GM21360 (cell line): ENCODE results near the gene PLA2G4B.
"Not testable (repeated sequence)": the region's sequence is repeated elsewhere in the genome, so short reads cannot be mapped to it uniquely, and the experiment has no call there.

Source experiments
- ATAC-seq: cut with Tn5 transposase; IDR thresholded peaks from one replicate; pipeline ENCODE4 v1.9.1; 2021; ENCODE audit warnings: mild to moderate bottlenecking, moderate library complexity; ENCODE audit not compliant: unreplicated experiment

The PLA2G4B gene

DNA sequence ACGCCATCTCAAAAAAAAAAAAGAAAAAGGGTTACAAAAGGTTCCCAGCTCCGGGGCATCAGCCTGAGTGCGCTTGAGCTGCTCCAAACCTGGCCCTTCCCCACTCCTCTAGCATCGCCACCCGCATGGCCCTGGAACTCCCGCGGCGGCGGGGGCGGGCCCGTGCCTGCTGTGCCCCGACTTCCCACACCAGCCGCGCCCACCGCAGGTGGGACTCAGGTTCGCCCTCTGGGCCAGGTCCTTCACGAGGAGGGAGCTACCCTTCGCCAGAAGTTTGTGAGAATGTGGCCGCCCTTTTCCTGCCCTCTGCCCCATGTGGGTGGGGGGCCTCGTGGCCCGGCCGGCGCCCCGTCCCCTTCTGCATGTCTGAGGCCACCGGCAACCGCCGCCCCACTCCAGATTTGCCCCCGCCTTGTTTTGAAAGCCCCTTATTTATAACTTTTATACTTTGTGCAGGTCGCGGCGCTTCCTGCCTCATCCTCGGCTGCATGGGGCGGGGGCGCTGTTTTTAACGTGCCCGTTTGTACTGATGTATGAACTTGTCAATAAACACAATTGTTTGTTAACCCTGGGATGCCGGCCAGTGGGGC lies 11.3 kb upstream of the PLA2G4B start:
- ATAC-seq, result no peak

DNA sequence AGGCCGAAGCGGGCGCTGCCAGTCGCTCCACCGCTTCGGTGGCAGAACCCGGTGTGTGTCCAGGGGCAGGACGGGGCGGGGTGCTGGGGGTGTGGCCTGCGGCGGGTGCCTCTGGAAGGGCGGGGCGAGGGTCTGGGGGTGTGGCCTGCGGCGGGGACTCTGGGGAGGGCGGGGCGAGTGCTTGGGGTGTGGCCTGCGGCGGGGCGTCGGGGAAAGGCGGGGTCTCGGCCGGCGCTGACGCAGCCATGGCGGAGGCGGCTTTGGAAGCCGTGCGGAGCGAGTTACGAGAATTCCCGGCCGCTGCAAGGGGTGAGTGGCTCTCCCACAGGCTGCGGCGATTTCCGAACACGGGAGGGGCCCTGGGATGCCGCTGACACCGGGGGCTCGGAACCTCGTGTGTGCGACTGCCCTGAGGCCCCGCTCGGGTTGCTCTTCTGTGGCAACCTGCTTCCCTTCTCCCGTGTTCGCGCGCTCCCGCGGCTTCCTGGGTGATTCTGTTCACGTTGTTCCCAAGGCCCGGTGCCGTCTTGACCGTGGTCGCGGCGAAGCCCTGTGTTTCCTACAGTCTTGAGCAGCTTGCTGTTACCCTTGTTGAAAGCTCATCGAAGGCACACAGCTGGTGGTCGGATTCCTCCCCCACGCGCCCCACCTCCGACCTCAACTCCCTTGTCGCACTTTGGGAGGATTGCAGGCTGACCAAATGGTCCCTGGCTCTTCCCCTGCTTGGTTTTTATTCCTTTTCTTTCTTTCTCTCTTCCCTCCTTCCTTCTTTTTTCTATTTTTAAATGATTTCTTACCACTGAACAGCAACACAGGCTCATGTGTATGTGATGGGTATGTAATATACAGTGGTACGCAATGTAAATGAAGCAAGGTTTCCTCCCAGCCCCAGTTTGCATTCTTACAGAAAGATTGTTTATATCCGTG lies 10.5 kb upstream of the PLA2G4B start, which contains the start of gene JMJD7:
Gene JMJD7 (plus strand): TSS at position 213 of the 927 bp plus-strand sequence. CDS start 33 bp downstream, at position 246.
- ATAC-seq, result peak; percentile 80

DNA sequence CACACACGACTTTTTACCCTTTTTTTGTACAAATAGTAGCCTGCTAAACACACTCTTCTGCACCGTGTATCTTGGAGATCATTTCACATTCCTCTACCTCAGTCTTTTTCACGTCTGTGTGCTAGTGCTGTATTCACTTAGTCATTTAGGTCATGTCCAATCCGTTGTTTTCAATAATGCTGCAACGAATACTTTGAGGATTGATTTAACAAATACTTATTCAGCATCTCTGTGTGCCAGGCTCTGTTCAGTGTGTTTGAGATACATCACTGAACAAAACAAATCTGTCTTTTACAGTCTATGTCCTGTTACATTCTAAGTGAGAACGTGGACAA lies 9.9 kb upstream of the PLA2G4B start:
- no peak for ATAC-seq

DNA sequence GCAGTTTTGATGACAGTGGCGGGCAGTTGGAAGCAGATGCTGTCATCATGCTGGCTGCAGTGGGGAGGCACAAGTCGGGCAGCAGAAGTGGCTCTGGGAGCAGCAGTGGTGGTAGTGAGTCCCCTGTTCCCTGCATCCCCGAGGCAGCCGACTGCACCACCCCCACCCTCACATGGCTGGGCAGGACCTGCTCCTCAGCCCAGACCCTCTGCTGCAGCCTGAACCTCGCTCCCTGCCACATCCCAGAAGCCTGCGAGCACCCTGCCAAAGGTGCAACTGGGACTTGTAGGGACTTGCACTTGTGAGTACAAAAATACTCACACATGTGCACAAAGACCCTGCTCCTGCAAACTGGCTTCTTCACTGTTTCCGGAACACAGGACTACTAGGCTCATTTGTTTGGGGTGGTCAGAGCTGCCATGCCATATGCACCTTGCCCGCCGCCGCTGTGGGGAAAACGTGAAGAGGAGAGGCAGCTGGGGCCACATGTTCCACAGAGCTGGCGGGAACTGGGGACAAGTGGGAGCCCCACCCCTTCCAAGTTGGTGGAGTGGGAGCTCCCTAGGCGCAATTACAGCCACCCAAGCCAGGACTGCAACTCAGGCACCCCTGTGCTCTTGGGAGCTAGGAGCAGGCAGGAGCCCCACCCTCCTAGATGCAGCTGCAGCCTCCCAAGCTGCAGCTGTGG lies 8.5 kb upstream of the PLA2G4B start:
- no peak for ATAC-seq

DNA sequence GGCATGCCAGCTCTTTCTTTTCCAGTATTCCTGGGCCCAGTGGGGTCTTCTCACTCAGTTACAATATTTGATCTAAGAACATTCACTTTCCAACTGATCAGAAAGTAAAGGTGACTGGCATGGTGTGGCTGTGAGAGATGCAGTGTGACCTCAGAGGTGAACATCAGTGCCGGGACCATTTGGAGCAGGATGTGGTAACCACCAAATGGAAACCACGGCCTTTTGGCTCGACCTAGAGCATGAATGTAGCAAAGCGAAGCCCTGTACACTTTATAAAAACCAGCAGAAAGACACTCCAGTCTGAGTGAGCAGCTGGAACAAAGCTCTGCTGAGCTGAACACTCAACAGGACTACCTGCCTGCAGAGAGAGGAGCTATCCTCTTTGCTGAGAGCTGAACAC lies 7.4 kb upstream of the PLA2G4B start:
- ATAC-seq, result not testable (repeated sequence)

DNA sequence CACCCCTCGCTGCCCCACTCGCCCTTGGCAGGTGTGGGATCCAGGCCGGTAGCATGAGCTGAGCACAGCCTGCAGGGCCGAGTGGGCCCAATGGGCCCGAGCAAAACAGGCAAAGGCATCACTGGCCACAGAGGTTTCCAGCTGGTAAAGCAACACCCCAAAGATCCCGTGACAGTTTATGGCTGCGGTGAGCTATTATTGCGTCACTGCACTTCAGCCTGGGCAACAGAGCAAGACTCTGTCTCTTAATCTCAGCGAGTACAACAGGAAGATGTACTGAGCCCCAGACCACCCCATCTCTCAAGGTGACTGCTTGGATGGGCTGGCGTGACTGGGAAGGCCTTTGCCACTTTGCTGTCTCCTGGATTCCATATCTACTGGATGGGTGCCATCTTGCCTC lies 6.4 kb upstream of the PLA2G4B start:
- ATAC-seq, result no peak

DNA sequence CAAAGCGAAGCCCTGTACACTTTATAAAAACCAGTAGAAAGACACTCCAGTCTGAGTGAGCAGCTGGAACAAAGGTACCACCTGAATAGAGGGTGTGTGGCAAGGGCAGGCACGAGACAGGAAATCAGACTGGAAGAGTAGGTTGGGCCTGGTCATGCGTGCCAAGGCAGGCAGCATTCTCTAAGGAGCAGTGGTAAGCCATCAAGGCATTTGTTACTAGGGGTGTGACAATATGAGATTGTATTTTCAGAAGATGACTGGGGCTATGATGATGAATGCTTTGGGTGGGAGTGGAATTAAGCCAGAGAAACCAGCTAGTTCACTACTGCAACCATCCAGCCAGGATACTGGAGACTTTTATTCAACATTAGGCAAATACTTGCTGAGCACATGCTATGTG lies 5.8 kb upstream of the PLA2G4B start:
- no peak for ATAC-seq

DNA sequence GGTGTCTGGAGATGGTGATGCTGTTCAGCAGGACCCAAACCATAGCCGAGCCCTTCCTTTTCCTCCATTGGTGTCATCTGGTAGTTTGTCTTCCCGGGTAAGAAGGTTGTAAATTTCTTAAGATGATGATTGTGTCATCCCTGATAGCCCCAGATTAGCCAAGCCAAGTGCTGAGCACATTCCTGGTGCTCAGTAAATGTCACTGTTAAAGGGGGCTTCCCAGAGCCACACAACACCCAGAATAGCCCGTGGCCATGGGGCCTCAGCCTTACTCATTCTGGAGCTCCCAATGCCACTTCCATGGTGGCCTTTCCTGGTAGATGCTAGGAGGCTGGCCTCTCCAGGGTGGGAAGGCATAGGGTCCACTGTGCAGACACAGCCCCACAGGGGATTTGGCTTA lies 4.6 kb upstream of the PLA2G4B start:
- no peak for ATAC-seq

DNA sequence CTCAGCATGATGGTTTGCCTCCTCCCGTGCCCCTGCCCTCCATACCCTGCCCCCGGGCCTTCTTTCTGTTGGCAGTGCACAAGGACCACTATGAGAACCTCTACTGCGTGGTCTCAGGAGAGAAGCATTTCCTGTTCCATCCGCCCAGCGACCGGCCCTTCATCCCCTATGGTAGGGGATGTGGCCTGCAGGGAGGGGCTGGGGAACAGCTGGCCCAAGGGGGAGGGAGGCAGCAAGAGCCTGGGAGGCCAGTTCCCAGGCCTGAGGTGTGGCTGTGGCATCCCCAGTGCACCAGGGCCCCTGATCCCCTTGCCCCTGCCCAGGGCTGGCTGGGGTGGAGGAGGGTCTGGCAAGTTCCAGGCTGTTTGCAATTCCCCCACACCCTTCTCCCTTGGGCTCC lies 2.6 kb upstream of the PLA2G4B start:
- ATAC-seq, result no peak

DNA sequence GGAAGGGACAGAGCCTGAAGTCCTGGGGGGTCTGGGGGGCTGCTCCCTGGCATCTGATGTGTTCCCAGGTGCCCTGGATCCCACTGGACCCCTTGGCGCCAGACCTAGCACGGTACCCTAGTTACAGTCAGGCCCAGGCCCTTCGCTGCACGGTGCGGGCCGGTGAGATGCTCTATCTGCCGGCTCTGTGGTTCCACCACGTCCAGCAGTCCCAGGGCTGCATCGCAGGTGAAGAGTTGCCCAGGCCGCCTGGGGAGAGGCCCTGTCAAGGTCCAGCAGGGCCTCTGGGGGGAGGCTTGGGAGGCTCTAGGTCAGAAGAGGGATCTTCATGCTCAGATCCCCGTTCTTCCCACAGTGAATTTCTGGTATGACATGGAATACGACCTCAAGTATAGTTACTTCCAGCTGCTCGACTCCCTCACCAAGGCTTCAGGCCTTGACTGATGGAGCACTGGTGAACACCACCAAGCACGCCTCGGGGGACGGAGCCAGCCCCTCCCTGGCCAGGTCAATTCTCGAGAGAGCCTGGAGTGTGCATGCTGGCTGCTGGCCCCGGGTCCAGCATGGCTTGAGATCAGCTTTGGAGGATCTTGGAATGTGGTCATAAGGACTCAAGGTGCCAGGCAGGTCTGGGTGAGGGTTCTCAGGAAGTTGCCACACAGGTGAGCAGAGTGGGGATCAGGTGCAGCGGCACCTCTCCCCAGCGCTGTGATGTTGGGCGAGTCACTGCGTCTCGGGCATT lies 1.8 kb upstream of the PLA2G4B start:
- ATAC-seq, result no peak

DNA sequence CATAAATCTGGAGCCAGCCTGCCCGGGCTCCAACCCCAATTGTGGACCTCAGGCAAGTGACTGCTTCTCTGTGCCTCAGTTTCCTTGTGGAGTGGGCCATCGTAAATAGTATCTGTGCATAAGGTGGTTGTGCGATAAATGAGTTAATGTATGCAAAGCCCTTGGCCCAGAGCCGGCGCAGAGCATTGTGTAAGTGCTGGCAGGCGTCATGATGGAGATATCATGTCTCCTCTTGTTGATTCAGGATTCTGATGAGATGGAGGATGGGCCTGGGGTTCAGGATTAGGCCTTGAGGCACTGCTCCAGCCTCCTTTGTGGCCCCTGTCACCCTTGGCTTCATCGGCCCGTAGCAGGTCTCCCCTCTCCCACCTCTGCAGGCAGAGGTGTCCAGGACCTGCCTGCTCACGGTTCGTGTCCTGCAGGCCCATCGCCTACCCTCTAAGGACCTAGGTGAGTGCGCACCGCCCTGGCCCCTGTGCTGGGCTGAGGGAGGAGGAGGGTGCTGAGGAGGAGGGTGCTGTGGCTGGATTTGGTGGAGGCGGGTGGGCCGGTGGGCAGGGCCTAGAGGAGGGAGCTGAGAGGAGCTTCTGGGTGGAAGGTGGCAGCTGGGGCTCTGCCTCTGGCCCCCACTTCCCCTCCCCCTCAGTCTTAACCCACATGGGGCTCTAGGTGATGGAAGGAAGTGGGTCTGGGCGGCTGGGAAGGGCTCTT lies 1.3 kb downstream of the PLA2G4B start:
- ATAC-seq, result no peak

DNA sequence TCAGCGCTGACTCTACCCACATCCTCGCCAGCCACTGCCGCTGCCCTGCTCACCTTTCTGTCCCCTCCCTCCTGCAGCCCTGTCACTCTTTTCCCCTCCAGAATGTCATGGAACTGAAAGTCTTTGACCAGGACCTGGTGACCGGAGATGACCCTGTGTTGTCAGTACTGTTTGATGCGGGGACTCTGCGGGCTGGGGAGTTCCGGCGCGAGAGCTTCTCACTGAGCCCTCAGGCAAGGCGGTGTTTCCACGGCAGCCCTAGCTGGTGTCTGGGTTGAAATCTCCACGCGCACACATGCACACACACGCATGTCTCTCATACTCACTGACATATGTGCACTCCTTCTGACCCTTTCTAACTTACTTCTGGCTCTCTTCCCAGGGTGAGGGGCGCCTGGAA lies 2.0 kb downstream of the PLA2G4B start:
- no peak for ATAC-seq

DNA sequence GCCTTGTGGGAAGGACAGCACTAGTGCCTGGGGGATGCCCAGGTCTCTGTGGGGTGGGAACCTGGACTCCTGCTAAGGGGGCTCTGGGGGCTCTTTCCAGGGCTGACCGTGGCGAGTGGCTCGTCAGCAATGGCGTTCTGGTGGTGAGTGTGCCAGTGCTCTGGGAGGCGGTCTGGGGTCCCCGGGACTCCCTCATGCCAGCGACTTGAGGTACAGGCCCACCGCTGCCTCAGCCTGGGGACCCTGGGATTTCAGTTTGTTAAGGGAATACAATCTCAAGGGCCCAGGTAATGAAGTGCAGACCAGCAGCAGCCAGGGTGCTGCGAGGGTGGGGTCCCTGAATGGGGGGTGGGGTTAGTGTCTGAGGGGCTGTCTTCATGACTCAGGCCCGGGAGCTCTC lies 2.5 kb downstream of the PLA2G4B start:
- ATAC-seq, result no peak

DNA sequence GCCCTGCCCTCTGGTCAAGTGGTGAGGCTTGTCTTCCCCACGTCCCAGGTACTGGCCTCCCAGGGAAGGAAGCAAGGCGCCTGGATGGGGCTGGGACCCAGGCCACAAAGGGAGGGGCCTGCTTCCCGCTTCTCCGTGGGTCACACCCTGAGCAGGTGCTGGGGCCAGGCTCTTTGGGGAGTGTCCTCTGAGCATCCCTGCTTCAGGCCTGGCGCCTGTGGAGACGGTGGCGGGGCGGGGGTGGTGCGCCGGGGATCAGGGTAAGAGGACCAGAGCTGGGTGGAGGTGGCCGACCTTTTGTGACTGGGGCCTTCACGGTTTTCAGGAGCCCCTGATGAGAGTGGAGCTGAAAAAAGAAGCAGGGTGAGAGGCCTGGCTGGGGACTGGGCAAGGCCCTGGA lies 3.6 kb downstream of the PLA2G4B start:
- no peak for ATAC-seq

DNA sequence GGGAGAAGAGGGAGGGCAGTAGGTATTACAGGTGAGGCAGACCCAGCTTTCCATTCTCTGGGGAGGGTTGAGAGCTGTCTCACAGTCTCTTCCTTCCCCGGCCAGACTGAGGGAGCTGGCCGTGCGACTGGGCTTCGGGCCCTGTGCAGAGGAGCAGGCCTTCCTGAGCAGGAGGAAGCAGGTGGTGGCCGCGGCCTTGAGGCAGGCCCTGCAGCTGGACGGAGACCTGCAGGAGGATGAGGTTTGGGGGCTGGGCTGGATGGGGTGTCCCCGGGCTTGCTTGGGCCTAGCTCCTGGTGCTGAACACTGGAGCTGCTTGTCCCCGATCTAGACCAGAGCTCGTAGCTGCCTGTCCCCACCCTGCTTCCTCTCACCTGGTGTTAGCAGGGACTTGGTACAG lies 4.9 kb downstream of the PLA2G4B start:
- no peak for ATAC-seq

DNA sequence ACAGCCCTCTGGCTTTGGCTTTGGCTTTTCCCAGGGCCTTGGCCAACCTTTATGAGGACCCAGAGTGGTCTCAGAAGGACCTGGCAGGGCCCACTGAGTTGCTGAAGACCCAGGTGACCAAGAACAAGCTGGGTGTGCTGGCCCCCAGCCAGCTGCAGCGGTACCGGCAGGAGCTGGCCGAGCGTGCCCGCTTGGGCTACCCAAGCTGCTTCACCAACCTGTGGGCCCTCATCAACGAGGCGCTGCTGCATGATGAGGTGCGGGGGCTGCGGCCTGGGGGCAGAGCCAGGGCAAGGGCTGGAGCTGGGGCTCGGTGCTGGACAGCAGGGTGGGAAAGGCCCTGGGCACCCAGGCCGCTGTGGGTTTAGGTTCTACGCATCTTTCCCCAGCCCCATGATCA lies 6.2 kb downstream of the PLA2G4B start:
- ATAC-seq, result no peak

DNA sequence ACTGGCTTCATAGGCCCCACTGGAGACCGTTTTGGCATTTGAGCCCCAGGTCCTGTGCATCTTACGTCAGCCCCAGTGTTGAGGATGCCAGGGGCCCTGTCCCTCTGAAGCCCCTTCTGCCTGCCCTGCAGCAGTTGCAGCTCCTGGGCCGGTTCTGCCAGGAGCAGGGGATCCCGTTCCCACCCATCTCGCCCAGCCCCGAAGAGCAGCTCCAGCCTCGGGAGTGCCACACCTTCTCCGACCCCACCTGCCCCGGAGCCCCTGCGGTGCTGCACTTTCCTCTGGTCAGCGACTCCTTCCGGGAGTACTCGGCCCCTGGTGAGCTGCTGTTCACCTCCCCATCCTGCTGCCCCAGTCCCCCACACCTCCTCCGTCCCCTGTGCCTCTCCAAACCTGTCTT lies 8.6 kb downstream of the PLA2G4B start:
- ATAC-seq, result no peak

DNA sequence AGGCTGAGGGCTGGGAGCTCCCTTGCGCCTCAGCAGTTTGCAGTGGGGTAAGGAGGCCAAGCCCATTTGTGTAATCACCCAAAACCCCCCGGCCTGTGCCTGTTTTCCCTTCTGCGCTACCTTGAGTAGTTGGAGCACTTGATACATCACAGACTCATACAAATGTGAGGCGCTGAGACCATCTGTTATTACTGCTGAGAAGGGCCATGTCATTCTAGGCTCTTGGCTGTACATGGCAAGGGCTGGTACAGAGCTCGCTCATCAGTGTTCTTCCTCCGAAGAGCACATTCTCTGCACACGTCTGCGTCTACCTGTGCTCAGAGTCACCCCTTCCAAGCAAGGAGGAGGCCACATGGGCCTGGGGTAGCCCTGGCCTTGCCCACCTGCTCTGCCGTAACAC lies 9.3 kb downstream of the PLA2G4B start:
- no peak for ATAC-seq

DNA sequence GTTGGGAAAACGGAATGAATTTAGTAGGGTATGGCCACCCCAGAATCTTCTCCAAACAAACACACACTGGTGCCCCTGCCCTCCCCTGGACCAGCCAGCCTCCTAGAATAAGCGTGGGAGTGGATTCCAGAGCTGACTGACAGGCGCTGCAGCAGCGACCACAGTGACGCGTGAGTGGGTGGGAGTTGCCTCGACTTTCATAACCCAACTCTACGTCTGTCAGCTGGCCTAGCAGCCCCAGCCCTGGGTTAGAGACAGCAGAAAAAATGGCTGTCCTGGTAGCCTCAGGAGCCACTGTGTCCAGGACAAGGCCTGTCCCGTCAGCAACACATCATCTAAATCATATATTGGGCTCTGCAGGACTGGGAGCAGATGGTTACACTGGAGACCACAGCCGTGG lies 10.0 kb downstream of the PLA2G4B start:
- no peak for ATAC-seq

DNA sequence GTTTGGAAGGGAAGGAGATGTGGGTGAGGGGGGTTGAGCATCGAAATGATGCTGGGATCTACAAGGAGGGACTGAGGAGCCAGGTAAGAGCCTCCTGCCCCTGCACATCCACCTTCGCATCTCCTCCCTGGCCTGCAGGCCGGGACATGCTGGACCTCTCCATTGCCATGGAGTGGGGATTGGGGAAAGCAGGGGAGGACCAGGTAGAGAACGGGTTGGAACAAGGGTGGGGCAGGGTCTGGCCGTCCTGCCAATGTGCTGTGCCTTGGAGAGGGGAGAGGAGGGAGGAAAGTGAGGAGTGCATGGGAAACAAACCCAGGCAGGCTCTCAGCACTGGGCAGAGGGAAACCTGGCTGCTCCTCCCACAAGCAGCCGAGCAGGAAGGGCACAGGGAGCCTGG lies 10.6 kb downstream of the PLA2G4B start:
- no peak for ATAC-seq

DNA sequence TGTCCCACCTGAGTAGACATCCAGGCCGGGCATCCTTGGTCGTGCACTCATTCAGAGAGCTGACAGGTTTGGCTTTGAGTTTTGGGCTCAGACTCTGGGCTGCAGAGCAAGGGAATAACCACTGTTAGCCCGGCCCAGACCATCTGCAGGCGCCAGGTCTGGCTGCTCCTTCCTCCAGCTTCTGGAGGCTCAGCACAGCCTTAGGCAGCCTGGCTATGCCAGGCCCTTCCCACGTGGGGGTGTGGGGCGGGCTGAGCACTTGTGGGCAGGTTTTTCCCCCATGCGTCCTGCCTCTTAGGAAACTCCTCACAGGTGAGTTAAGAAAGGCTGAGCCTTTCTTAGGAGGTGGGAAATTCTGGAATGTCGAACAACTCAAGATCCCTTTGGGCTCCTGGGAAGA lies 11.2 kb downstream of the PLA2G4B start:
- ATAC-seq, result no peak
